GM18870 (cell line): ENCODE results near the gene GMDS.

Experiments used
- ATAC-seq: cut with Tn5 transposase; IDR thresholded peaks from one replicate; pipeline ENCODE4 v1.9.1; 2021; ENCODE audit warnings: moderate library complexity; ENCODE audit not compliant: unreplicated experiment

GMDS gene

GRCh38 chr6:1584996-1585668, 660.3 kb downstream of the GMDS start:
- no peak for ATAC-seq

GRCh38 chr6:1584146-1584545, 661.3 kb downstream of the GMDS start:
- ATAC-seq, result no peak

- ATAC-seq, result no peak
Measured at GRCh38 chr6:1581120-1581991, 664.0 kb downstream of the GMDS start.

GRCh38 chr6:1580585-1580984, 664.8 kb downstream of the GMDS start:
- ATAC-seq, result no peak

GRCh38 chr6:1580109-1580508, 665.3 kb downstream of the GMDS start:
- no peak for ATAC-seq

GRCh38 chr6:1579096-1579495, 666.3 kb downstream of the GMDS start:
- ATAC-seq, result no peak

GRCh38 chr6:1577896-1578745, 667.3 kb downstream of the GMDS start:
- no peak for ATAC-seq

GRCh38 chr6:1577146-1577680, 668.2 kb downstream of the GMDS start:
- ATAC-seq, result no peak

GRCh38 chr6:1576711-1577110, 668.7 kb downstream of the GMDS start:
- ATAC-seq, result no peak

- no peak for ATAC-seq
Measured at GRCh38 chr6:1576166-1576565, 669.2 kb downstream of the GMDS start.

- no peak for ATAC-seq
Measured at GRCh38 chr6:1575210-1576041, 670.0 kb downstream of the GMDS start.

- no peak for ATAC-seq
Measured at GRCh38 chr6:1574890-1575209, 670.6 kb downstream of the GMDS start.

- no peak for ATAC-seq
Measured at GRCh38 chr6:1574083-1574761, 671.2 kb downstream of the GMDS start.
